Measurements from ENCODE around the gene SLC20A1. TPM values are rescaled to one million over a fixed set of nuclear protein-coding genes. Genes with fewer than 3 reads are reported as not detected.
A peak's percentile ranks its signal among the peaks of the same experiment; 100 is the strongest.

The SLC20A1 gene
- total RNA-seq, 1 donor from 2014 or later: 96.7 TPM

- no peak overlapping the region for H3K27ac ChIP-seq (ENCODE audit: low read depth, low read length)
- no peaks in the 10 kb centered on the region for H3K9me3 Mint-ChIP-seq (ENCODE audit: unreplicated experiment)
- no peak overlapping the region for H3K4me3 ChIP-seq (ENCODE audit: insufficient read depth, low read depth, low read length)
- H3K9ac ChIP-seq (ENCODE audit: low read length): no peak overlapping the region
- peaks cover 6% of the 10 kb centered on the region for H3K27me3 Mint-ChIP-seq (ENCODE audit: low read depth, unreplicated experiment)
- no peak overlapping the region for H3K27ac Mint-ChIP-seq (ENCODE audit: unreplicated experiment)
- peaks cover 5% of the 10 kb centered on the region for H3K4me1 ChIP-seq (ENCODE audit: insufficient read depth, low read length)
- DNase-seq (ENCODE audit: low read depth) (no peak), FAIRE-seq (no peak)
- no peaks in the 10 kb centered on the region for H3K79me2 ChIP-seq (ENCODE audit: insufficient read depth, low read length)
- H3K9me3 ChIP-seq (ENCODE audit: insufficient read depth, low read depth, low read length): no peaks in the 10 kb centered on the region
- no peaks in the 10 kb centered on the region for H3K27me3 ChIP-seq (ENCODE audit: insufficient read depth, low read length)
- H3K4me3 Mint-ChIP-seq (ENCODE audit: unreplicated experiment): peak overlapping the region; percentile 54
- TF ChIP-seq EZH2 (IDR thresholded peaks at IDR 0.05; ENCODE audit: insufficient read depth, low read length): no peak
- TF ChIP-seq CTCF (IDR thresholded peaks at IDR 0.05; ENCODE audit: insufficient read depth, low read depth, low read length): no peak
- no peaks in the 10 kb centered on the region for H4K20me1 ChIP-seq (ENCODE audit: insufficient read depth, low read length)
- H3K36me3 ChIP-seq (ENCODE audit: insufficient read depth, low read length): no peaks in the 10 kb centered on the region
- H3K36me3 Mint-ChIP-seq (ENCODE audit: low read depth, unreplicated experiment): peaks cover 2% of the 10 kb centered on the region
- H2AFZ ChIP-seq (ENCODE audit: low read depth, low read length): no peak overlapping the region
- peak overlapping the region; percentile 7 for H3K4me2 ChIP-seq (ENCODE audit: low read length)
- peaks cover 6% of the 10 kb centered on the region for H3K4me1 Mint-ChIP-seq (ENCODE audit: low read depth, unreplicated experiment)
Observed at GRCh38 chr2:112600634-112601033, 45.1 kb upstream of the SLC20A1 start.

GRCh38 chr2:112601754-112602153, 44.0 kb upstream of the SLC20A1 start:
- no peaks in the 10 kb centered on the region for H4K20me1 ChIP-seq (ENCODE audit: insufficient read depth, low read length)
- H3K27ac Mint-ChIP-seq (ENCODE audit: unreplicated experiment): no peak overlapping the region
- no peaks in the 10 kb centered on the region for H3K27me3 ChIP-seq (ENCODE audit: insufficient read depth, low read length)
- no peak overlapping the region for H3K9ac ChIP-seq (ENCODE audit: low read length)
- peaks cover 5% of the 10 kb centered on the region for H3K4me1 ChIP-seq (ENCODE audit: insufficient read depth, low read length)
- H2AFZ ChIP-seq (ENCODE audit: low read depth, low read length): no peak overlapping the region
- no peak overlapping the region for H3K27ac ChIP-seq (ENCODE audit: low read depth, low read length)
- peaks cover 6% of the 10 kb centered on the region for H3K4me1 Mint-ChIP-seq (ENCODE audit: low read depth, unreplicated experiment)
- no peak overlapping the region for H3K4me3 ChIP-seq (ENCODE audit: insufficient read depth, low read depth, low read length)
- H3K9me3 Mint-ChIP-seq (ENCODE audit: unreplicated experiment): no peaks in the 10 kb centered on the region
- no peak overlapping the region for H3K4me3 Mint-ChIP-seq (ENCODE audit: unreplicated experiment)
- FAIRE-seq (no peak), DNase-seq (ENCODE audit: low read depth) (no peak)
- no peaks in the 10 kb centered on the region for H3K36me3 Mint-ChIP-seq (ENCODE audit: low read depth, unreplicated experiment)
- H3K9me3 ChIP-seq (ENCODE audit: insufficient read depth, low read depth, low read length): no peaks in the 10 kb centered on the region
- no peak overlapping the region for H3K4me2 ChIP-seq (ENCODE audit: low read length)
- TF ChIP-seq EZH2 (IDR thresholded peaks at IDR 0.05; ENCODE audit: insufficient read depth, low read length) (no peak), CTCF (IDR thresholded peaks at IDR 0.05; ENCODE audit: insufficient read depth, low read depth, low read length) (no peak)
- no peaks in the 10 kb centered on the region for H3K36me3 ChIP-seq (ENCODE audit: insufficient read depth, low read length)
- H3K27me3 Mint-ChIP-seq (ENCODE audit: low read depth, unreplicated experiment): peaks cover 9% of the 10 kb centered on the region
- H3K79me2 ChIP-seq (ENCODE audit: insufficient read depth, low read length): no peaks in the 10 kb centered on the region

GRCh38 chr2:112602917-112603316, 42.8 kb upstream of the SLC20A1 start:
- H3K4me3 ChIP-seq (ENCODE audit: insufficient read depth, low read depth, low read length): no peak overlapping the region

More at GRCh38 chr2:112602917-112603316, 42.8 kb upstream of the SLC20A1 start:
- Histone ChIP-seq H3K9ac (ENCODE audit: low read length) (no peak overlapping the region), H3K27me3 (ENCODE audit: insufficient read depth, low read length) (no peaks in the 10 kb centered on the region), H4K20me1 (ENCODE audit: insufficient read depth, low read length) (no peaks in the 10 kb centered on the region), H2AFZ (ENCODE audit: low read depth, low read length) (no peak overlapping the region), H3K36me3 (ENCODE audit: insufficient read depth, low read length) (no peaks in the 10 kb centered on the region), H3K4me2 (ENCODE audit: low read length) (no peak overlapping the region), H3K79me2 (ENCODE audit: insufficient read depth, low read length) (no peaks in the 10 kb centered on the region), H3K4me1 (ENCODE audit: insufficient read depth, low read length) (peaks cover 5% of the 10 kb centered on the region), H3K27ac (ENCODE audit: low read depth, low read length) (no peak overlapping the region), H3K9me3 (ENCODE audit: insufficient read depth, low read depth, low read length) (no peaks in the 10 kb centered on the region)
- peaks cover 6% of the 10 kb centered on the region for H3K4me1 Mint-ChIP-seq (ENCODE audit: low read depth, unreplicated experiment)
- H3K4me3 Mint-ChIP-seq (ENCODE audit: unreplicated experiment): no peak overlapping the region
- DNase-seq (ENCODE audit: low read depth): no peak
- no peak for FAIRE-seq
- H3K36me3 Mint-ChIP-seq (ENCODE audit: low read depth, unreplicated experiment): no peaks in the 10 kb centered on the region
- no peaks in the 10 kb centered on the region for H3K9me3 Mint-ChIP-seq (ENCODE audit: unreplicated experiment)
- peaks cover 9% of the 10 kb centered on the region for H3K27me3 Mint-ChIP-seq (ENCODE audit: low read depth, unreplicated experiment)
- no peak overlapping the region for H3K27ac Mint-ChIP-seq (ENCODE audit: unreplicated experiment)
- no peak for TF ChIP-seq CTCF (IDR thresholded peaks at IDR 0.05; ENCODE audit: insufficient read depth, low read depth, low read length)
- no peak for TF ChIP-seq EZH2 (IDR thresholded peaks at IDR 0.05; ENCODE audit: insufficient read depth, low read length)

Measured in astrocyte (in vitro differentiated cells and primary cell).